B cell (primary cell): ENCODE measurements around the gene PIBF1. TPM values are rescaled to one million over a fixed set of nuclear protein-coding genes. Genes with fewer than 3 reads are reported as not detected.

Experiments used
- ATAC-seq: fragments of 200-7000 bp; cut with Tn5 transposase; one replicate; pipeline ENCODE4 v1.10.0; 2021; ENCODE audit warnings: low read depth, mild to moderate bottlenecking, moderate number of reproducible peaks, moderate library complexity
- CTCF ChIA-PET: fragments of 350-600 bp; sonication (Branson Sonifier 250); formaldehyde crosslinking; loops from one replicate; lab custom pipeline; 2021; ENCODE audit warnings: antibody characterized with exemption, inconsistent platforms; lab: Charles Lee
- POLR2A ChIA-PET: fragments of 350-600 bp; sonication (Branson Sonifier 250); formaldehyde crosslinking; loops from one replicate; lab custom pipeline; 2021; ENCODE audit warnings: antibody characterized with exemption; lab: Charles Lee
- DNase-seq: peaks from one replicate; pipeline ENCODE4 v3.0.0; 2013
- H2AFZ ChIP-seq: 2 replicates; pipeline ENCODE4 v1.6.1; 2012; ENCODE audit warnings: mild to moderate bottlenecking, low read depth, low read length; ENCODE audit not compliant: insufficient read depth, poor library complexity, severe bottlenecking
- H3K27ac ChIP-seq, 2 donors: 1 replicate in 1 of 2; 2 replicates in 1 of 2; pipeline ENCODE4 v1.5.1; 2012 to 2013; ENCODE audit warnings: low read length in 2 of 2, mild to moderate bottlenecking in 2 of 2, moderate library complexity in 1 of 2
- H3K27me3 ChIP-seq, 4 experiments: fragments of 200-600 bp in 1 of 4; sonication (generic) in 1 of 4; replicated peaks in 1 of 4; 1 replicate in 2 of 4; 2 replicates in 2 of 4; pipeline versions ENCODE4 v1.6.1 to v1.7.0; 2013 to 2016; ENCODE audit warnings: low read length in 3 of 4, mild to moderate bottlenecking in 2 of 4, mixed read lengths in 1 of 4, moderate library complexity in 1 of 4; ENCODE audit not compliant: insufficient read depth in 4 of 4, control insufficient read depth in 3 of 4; ENCODE audit errors: control extremely low read depth in 1 of 4
- H3K36me3 ChIP-seq, 2 experiments: replicated peaks in 1 of 2; 1 replicate in 1 of 2; 2 replicates in 1 of 2; pipeline versions ENCODE4 v1.6.1 to v1.7.1; 2013; ENCODE audit warnings: low read length in 1 of 2; ENCODE audit not compliant: insufficient read depth in 2 of 2, control insufficient read depth in 1 of 2; ENCODE audit errors: control extremely low read depth in 1 of 2, extremely low read depth in 1 of 2
- H3K4me1 ChIP-seq, 2 donors: fragments of 200-600 bp in 1 of 2; sonication (generic) in 1 of 2; 1 replicate in 1 of 2; 2 replicates in 1 of 2; pipeline versions ENCODE4 v1.5.1 to v1.6.1; 2013 to 2017; ENCODE audit warnings: low read length in 2 of 2; ENCODE audit not compliant: control insufficient read depth in 2 of 2, insufficient read depth in 2 of 2
- H3K4me2 ChIP-seq: replicated peaks from 2 replicates; pipeline ENCODE3; 2012; ENCODE audit warnings: mild to moderate bottlenecking, low read depth, low read length; ENCODE audit not compliant: poor library complexity, severe bottlenecking
- H3K4me3 ChIP-seq, 5 experiments: fragments of 200-600 bp in 1 of 5; sonication (generic) in 1 of 5; 1 replicate in 3 of 5; 2 replicates in 2 of 5; pipeline versions ENCODE4 v1.5.1 to v1.7.0; 2011 to 2016; ENCODE audit warnings: low read length in 4 of 5, mild to moderate bottlenecking in 4 of 5, low read depth in 2 of 5, control low read depth in 1 of 5, moderate library complexity in 1 of 5; ENCODE audit not compliant: insufficient read depth in 1 of 5; ENCODE audit errors: control extremely low read depth in 1 of 5, extremely low read depth in 1 of 5
- H3K79me2 ChIP-seq: fragments of 200-600 bp; sonication (generic); one replicate; pipeline ENCODE4 v1.6.0; 2016; ENCODE audit warnings: low read length; ENCODE audit not compliant: control insufficient read depth, insufficient read depth
- H3K9ac ChIP-seq: fragments of 200-600 bp; sonication (generic); 2 replicates; pipeline ENCODE4 v1.6.1; 2017; ENCODE audit warnings: mild to moderate bottlenecking, low read length, moderate library complexity
- H3K9me3 ChIP-seq, 3 donors: one replicate each; pipeline versions ENCODE4 v1.6.1 to v1.7.1; 2013; ENCODE audit warnings: low read length in 2 of 3; ENCODE audit not compliant: control insufficient read depth in 2 of 3, insufficient read depth in 1 of 3; ENCODE audit errors: control extremely low read depth in 1 of 3
- H4K20me1 ChIP-seq: 2 replicates; pipeline ENCODE4 v1.6.0; 2012; ENCODE audit warnings: mild to moderate bottlenecking, low read length; ENCODE audit not compliant: insufficient read depth, control insufficient read depth, poor library complexity, severe bottlenecking
- H3K27ac Mint-ChIP-seq: one replicate; pipeline ENCODE4 v1.8.0; 2021; ENCODE audit warnings: mixed read lengths
- H3K27me3 Mint-ChIP-seq: one replicate; pipeline ENCODE4 v1.8.0; 2021; ENCODE audit warnings: mixed read lengths
- H3K4me1 Mint-ChIP-seq: one replicate; pipeline ENCODE4 v1.8.0; 2021; ENCODE audit warnings: mixed read lengths
- H3K4me3 Mint-ChIP-seq: one replicate; pipeline ENCODE4 v1.8.0; 2021; ENCODE audit warnings: mixed read lengths
- H3K9me3 Mint-ChIP-seq: one replicate; pipeline ENCODE4 v1.8.0; 2022; ENCODE audit warnings: mixed read lengths; ENCODE audit not compliant: insufficient read depth
- EZH2 ChIP-seq: IDR thresholded peaks from 2 replicates; pipeline ENCODE4 v1.6.1; 2012; ENCODE audit warnings: borderline replicate concordance, low read depth, mild to moderate bottlenecking, moderate library complexity, low read length; ENCODE audit not compliant: insufficient read depth, poor library complexity, severe bottlenecking
- WGBS: methylation state at CpG from one replicate; pipeline ENCODE4 v1.1.5; 2013; ENCODE audit warnings: missing lambda C conversion rate; ENCODE audit not compliant: insufficient coverage; 5-methylcytosine and 5-hydroxymethylcytosine counted together
- intact Hi-C: fragments of 100-400 bp; cut with micrococcal nuclease; formaldehyde crosslinking; loops from one replicate; pipeline ENCODE4 v1.10.0; 2022
- polyA plus RNA-seq: library from polyadenylated mRNA; depleted of rRNA; stranded (reverse); fragments of >200 nt; gene quantifications from 2 replicates; pipeline ENCODE4 v1.2.3, GENCODE V29; 2012
- total RNA-seq, 2 donors: library from RNA; stranded (reverse); fragments of 120-200 nt in 1 of 2; gene quantifications; 1 replicate in 1 of 2; 2 replicates in 1 of 2; pipeline versions ENCODE4 v1.2.3 to v1.2.4, GENCODE V29; 2013 to 2022
- TF ChIP-seq, protein P1 (sequence below): fragments of 200-600 bp; IDR thresholded peaks from one replicate; pipeline ENCODE4 v1.8.0; 2022; ENCODE audit warnings: antibody characterized with exemption, mild to moderate bottlenecking

Gene PIBF1
- total and polyA plus RNA-seq, 2 donors (not counting 1 experiment from before 2014, with no cell fraction given), result 4.5 to 43.1 TPM

DNA sequence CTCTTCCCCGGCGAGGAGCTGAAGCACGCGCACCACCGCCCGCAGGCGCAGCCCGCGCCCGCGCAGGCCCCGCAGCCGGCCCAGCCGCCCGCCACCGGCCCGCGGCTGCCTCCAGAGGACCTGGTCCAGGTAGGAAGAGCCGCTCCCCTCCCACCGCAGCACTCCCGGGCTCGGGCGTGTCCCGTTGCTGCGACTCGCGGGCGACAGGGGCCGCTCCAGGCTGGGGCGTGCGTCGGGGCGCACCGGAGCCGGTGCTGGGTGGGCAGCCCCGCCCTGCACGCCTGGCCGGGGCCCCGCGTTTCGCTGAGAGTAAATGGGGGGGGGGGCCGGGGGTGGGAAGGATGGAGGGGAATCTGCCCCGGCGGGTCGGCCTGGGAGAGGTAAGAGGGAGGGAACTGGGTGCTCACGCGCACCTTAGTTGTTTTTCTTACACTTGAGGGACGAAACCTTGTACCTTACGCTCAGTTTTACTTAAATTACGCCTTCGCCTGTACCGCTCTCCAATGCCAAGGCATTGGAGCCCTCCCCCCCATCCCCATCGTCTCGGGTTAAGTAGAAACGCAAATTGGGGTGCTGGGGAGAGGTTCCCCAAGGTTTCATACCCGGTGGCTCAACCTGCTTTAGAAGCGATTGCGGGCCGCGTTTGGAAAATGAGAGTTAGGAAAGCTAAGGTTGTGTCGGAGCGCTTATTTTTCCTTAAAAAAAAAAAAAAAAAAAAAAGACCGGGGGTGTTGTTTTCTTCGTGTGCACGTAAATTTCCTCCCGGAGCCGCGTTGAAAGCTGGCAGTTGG is 277.7 kb downstream of the PIBF1 start:
- H3K27ac ChIP-seq, result no peak overlapping the region
- peaks cover 3 to 34% (median 30%) of the 10 kb centered on the region in 4 experiments for H3K27me3 ChIP-seq
- ChIA-PET POLR2A (no interaction called here), CTCF (interaction anchor here (0.7 kb wide), 1 partner anchor 1227 kb away, joined by 4 read pairs; no protein-coding TSS in a partner anchor)
- peak overlapping the region; percentile 61 for H3K9ac ChIP-seq
- Mint-ChIP-seq H3K4me1 (peaks cover 24% of the 10 kb centered on the region), H3K4me3 (peak overlapping the region; percentile 84), H3K27ac (no peak overlapping the region), H3K9me3 (no peaks in the 10 kb centered on the region), H3K27me3 (peaks cover 43% of the 10 kb centered on the region)
- intact Hi-C loops, result loop anchor here (5.0 kb wide), 1 partner anchor 1228 kb away; no protein-coding TSS in a partner anchor
- peak overlapping the region; percentile 80 for H2AFZ ChIP-seq
- ATAC-seq, result peak; percentile 7
- H4K20me1 ChIP-seq, result no peaks in the 10 kb centered on the region
- WGBS, result under 1% methylated on average over 41 of the region's 68 CpGs
- H3K4me2 ChIP-seq, result peak overlapping the region; percentile 79
- H3K4me3 ChIP-seq, result peak overlapping the region; percentile 6 to 74 (median 59)
- H3K4me1 ChIP-seq, result peaks cover 15 to 18% of the 10 kb centered on the region in 2 donors
- H3K79me2 ChIP-seq, result no peaks in the 10 kb centered on the region
- TF ChIP-seq, protein P1, sequence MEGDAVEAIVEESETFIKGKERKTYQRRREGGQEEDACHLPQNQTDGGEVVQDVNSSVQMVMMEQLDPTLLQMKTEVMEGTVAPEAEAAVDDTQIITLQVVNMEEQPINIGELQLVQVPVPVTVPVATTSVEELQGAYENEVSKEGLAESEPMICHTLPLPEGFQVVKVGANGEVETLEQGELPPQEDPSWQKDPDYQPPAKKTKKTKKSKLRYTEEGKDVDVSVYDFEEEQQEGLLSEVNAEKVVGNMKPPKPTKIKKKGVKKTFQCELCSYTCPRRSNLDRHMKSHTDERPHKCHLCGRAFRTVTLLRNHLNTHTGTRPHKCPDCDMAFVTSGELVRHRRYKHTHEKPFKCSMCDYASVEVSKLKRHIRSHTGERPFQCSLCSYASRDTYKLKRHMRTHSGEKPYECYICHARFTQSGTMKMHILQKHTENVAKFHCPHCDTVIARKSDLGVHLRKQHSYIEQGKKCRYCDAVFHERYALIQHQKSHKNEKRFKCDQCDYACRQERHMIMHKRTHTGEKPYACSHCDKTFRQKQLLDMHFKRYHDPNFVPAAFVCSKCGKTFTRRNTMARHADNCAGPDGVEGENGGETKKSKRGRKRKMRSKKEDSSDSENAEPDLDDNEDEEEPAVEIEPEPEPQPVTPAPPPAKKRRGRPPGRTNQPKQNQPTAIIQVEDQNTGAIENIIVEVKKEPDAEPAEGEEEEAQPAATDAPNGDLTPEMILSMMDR, result no peak
- TF ChIP-seq EZH2, result no peak
- no peaks in the 10 kb centered on the region for H3K9me3 ChIP-seq
- DNase-seq, result peak; percentile 50
- no peaks in the 10 kb centered on the region for H3K36me3 ChIP-seq
